ENCODE data around the gene NEK1. TPM values are rescaled to one million over a fixed set of nuclear protein-coding genes. Genes with fewer than 3 reads are reported as not detected.

Gene NEK1
- total and polyA plus RNA-seq, 2 of the 13 experiments (the other 11 are each of a cell fraction or from before 2014, with no cell fraction given): 2.9 to 5.4 TPM

- TF ChIP-seq ZHX2 (IDR thresholded peaks at IDR 0.05; ENCODE audit: low read depth): peak; percentile 91
- no peak for TF ChIP-seq ZHX2 (CRISPR knock-in tag; IDR thresholded peaks at IDR 0.05; ENCODE audit: borderline replicate concordance)
- peak; percentile 93 for TF ChIP-seq FOXC1 (CRISPR knock-in tag; IDR thresholded peaks at IDR 0.05; ENCODE audit: borderline replicate concordance)
- 0 out of 2 replicates have a peak, but pooled peaks have one; percentile 61 for TF ChIP-seq ZSCAN25 (CRISPR knock-in tag; IDR thresholded peaks at IDR 0.05)
- no peak for TF ChIP-seq PCBP2 (optimal IDR thresholded peaks at IDR 0.05; ENCODE audit: low read depth, low read length, poor library complexity, severe bottlenecking)
- 0 out of 2 replicates have a peak, but pooled peaks have one; percentile 18 for TF ChIP-seq PATZ1 (CRISPR knock-in tag; IDR thresholded peaks at IDR 0.05)
- no peak for TF ChIP-seq ZNF260 (CRISPR knock-in tag; IDR thresholded peaks at IDR 0.05; ENCODE audit: borderline replicate concordance, low read depth)
- TF ChIP-seq PBX2 (CRISPR knock-in tag; IDR thresholded peaks at IDR 0.05): no peak
- TF ChIP-seq ZNF430 (CRISPR knock-in tag; IDR thresholded peaks at IDR 0.05): no peak
- TF ChIP-seq CHD2 (IDR thresholded peaks at IDR 0.05; ENCODE audit: low read depth, low read length): no peak
- no peak for TF ChIP-seq ATM (IDR thresholded peaks at IDR 0.05; ENCODE audit: borderline replicate concordance)
- TF ChIP-seq ZNF503 (CRISPR knock-in tag; IDR thresholded peaks at IDR 0.05): no peak
- peak; percentile 70; the same call in 1 of the 2 replicates for TF ChIP-seq PITX1 (CRISPR knock-in tag; IDR thresholded peaks at IDR 0.05)
- no peak for TF ChIP-seq ZNF790 (CRISPR knock-in tag; IDR thresholded peaks at IDR 0.05; ENCODE audit: borderline replicate concordance)
- TF ChIP-seq KAT7 (CRISPR knock-in tag; IDR thresholded peaks at IDR 0.05; ENCODE audit: borderline replicate concordance): peak; percentile 80; the same call in 1 of the 2 replicates
- no peak for TF ChIP-seq SMARCC2 (IDR thresholded peaks at IDR 0.05)
Measured at GRCh38 chr4:169611991-169612870, at the start of gene NEK1 (continued).

Measured in HepG2 (cell line).